ENCODE data around the gene RAI1.
"Not testable (repeated sequence)": the region's sequence is repeated elsewhere in the genome, so short reads cannot be mapped to it uniquely, and the experiment has no call there.

The RAI1 gene

DNA sequence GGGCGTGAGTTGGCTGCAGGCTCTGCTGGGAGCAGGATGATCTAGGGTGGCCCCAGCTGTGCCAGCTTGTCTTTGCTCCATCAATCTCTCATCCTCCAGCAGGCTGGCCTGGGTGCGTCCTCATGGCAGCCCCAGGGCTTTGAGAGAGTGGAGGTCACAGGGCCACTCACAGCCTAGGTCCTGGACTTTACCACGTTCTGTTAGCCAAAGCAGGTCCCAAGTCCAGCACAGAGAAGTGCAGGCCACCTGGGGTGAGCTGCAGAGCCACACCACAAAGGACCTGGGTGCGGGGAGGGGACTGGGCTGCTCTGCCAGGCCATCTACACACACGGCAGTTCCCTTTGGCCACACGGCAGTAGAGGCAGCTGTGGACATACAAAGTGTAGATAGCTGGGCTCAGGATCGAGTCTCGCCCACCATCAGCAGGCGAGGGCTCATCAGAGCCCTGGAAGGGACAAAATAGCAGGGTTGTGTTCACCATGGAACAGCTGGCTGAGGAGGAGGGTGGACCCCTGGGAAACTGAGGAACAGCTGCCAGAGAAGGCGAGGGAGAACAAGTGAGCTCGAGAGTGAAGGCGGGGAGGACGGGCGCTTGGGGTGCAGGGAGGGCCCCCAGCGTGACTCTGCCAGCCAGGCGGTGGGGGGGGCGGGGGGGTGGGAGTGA, 125.5 kb downstream of the RAI1 start:
- TF ChIP-seq, protein P1, sequence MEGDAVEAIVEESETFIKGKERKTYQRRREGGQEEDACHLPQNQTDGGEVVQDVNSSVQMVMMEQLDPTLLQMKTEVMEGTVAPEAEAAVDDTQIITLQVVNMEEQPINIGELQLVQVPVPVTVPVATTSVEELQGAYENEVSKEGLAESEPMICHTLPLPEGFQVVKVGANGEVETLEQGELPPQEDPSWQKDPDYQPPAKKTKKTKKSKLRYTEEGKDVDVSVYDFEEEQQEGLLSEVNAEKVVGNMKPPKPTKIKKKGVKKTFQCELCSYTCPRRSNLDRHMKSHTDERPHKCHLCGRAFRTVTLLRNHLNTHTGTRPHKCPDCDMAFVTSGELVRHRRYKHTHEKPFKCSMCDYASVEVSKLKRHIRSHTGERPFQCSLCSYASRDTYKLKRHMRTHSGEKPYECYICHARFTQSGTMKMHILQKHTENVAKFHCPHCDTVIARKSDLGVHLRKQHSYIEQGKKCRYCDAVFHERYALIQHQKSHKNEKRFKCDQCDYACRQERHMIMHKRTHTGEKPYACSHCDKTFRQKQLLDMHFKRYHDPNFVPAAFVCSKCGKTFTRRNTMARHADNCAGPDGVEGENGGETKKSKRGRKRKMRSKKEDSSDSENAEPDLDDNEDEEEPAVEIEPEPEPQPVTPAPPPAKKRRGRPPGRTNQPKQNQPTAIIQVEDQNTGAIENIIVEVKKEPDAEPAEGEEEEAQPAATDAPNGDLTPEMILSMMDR (IDR thresholded peaks at IDR 0.05), result no peak
- Histone ChIP-seq H3K4me1 (peaks cover 3% of the 10 kb centered on the region), H3K27ac (no peak overlapping the region), H3K9ac (no peak overlapping the region), H3K9me3 (ENCODE audit: control insufficient read depth, low read length) (no peaks in the 10 kb centered on the region), H3K79me2 (peaks cover 26% of the 10 kb centered on the region), H3K36me3 (ENCODE audit: control insufficient read depth, insufficient read depth, low read length) (no peaks in the 10 kb centered on the region), H3K27me3 (ENCODE audit: control insufficient read depth, insufficient read depth, low read length) (no peaks in the 10 kb centered on the region), H3K4me2 (ENCODE audit: low read length) (no peak overlapping the region), H2AFZ (no peak overlapping the region), H3K4me3 (ENCODE audit: low read depth, low read length) (no peak overlapping the region)

DNA sequence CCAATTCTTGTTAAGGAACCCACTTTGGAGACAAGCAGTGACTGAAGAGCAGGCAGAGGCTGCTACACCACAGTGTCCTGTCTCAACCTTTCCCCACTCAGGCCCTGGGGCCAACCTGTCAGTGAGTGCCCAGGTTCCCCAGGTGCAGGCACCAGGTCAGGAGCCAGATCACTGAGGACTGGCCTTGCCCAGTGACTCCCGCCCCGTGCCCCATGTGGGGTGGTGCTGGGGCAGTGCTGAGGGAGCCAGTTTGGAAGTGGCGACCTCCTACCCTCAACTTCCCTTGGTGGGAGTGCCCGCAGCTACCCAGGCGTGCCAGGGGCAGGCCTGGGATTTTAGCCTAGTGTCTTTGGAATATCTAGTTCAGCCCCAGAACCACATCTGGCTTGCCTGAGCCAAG, 126.2 kb downstream of the RAI1 start:
- Histone ChIP-seq H3K36me3 (ENCODE audit: control insufficient read depth, insufficient read depth, low read length) (no peaks in the 10 kb centered on the region), H3K4me3 (ENCODE audit: low read depth, low read length) (no peak overlapping the region), H3K9ac (no peak overlapping the region), H3K4me1 (peaks cover 8% of the 10 kb centered on the region), H3K79me2 (peaks cover 21% of the 10 kb centered on the region), H3K4me2 (ENCODE audit: low read length) (no peak overlapping the region), H3K27me3 (ENCODE audit: control insufficient read depth, insufficient read depth, low read length) (no peaks in the 10 kb centered on the region), H2AFZ (no peak overlapping the region), H3K27ac (no peak overlapping the region), H3K9me3 (ENCODE audit: control insufficient read depth, low read length) (no peaks in the 10 kb centered on the region)
- TF ChIP-seq, protein P1 (IDR thresholded peaks at IDR 0.05), result no peak

DNA sequence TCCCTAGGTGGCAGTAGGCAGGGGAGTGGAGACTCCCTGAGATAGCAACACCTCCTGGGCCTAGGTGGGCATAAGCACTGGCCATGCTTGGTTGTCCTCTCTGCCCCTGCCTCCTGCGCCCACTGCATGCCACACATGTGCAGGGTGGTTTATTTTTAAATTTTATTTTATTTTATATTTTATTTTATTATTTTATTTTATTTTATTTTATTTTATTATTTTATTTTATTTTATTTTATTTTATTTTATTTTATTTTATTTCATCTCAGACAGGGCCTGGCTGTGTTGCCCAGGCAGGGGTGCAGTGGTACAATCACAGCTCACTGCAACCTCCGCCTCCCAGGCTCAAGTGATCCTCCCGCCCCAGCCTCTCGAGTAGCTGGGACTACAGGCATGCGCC, 126.9 kb downstream of the RAI1 start:
- H3K4me1 ChIP-seq; H3K27ac ChIP-seq; H3K27me3 ChIP-seq (ENCODE audit: control insufficient read depth, insufficient read depth, low read length); H2AFZ ChIP-seq; H3K36me3 ChIP-seq (ENCODE audit: control insufficient read depth, insufficient read depth, low read length); H3K4me2 ChIP-seq (ENCODE audit: low read length); H3K9me3 ChIP-seq (ENCODE audit: control insufficient read depth, low read length); H3K4me3 ChIP-seq (ENCODE audit: low read depth, low read length); H3K9ac ChIP-seq: not testable (repeated sequence)
- H3K79me2 ChIP-seq, result peaks cover 21% of the 10 kb centered on the region

DNA sequence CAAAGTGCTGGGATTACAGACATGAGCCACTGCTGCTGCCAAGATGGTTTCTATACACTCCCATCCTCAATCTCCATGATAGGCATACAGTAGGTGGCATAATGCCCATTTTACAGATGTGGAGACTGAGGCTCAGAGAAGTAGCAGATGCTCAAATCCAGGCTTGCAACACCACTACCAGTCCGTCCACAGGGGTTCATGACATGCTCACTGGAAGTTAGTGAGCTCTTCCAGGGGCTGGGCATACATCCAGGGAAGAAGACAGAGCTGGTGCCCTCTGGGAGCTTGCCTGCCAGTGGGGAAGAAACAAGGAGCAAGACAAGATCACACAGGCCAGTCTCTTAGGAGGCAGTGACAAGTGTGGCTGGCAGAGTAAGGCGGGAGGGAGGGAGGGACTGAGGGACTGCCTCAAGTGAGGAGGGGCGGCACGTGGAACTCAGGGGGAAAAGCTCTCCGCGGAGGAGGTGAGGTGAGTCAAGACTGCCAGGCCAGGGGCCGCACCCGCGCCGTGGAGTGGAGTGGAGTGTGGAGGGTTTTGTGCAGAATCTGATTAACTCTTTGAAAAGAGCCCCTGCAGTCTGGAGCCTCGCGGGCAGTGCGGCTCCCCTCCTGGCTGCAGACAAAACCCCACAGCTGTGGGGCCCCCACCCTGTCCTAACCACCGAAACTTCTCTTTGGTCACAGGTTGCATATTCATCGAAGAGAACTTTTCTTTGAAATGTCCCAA, 127.6 kb downstream of the RAI1 start:
- H2AFZ ChIP-seq, result no peak overlapping the region
- TF ChIP-seq, protein P1 (IDR thresholded peaks at IDR 0.05), result no peak
- no peak overlapping the region for H3K4me2 ChIP-seq (ENCODE audit: low read length)
- H3K9ac ChIP-seq, result no peak overlapping the region
- H3K79me2 ChIP-seq, result peaks cover 18% of the 10 kb centered on the region
- no peaks in the 10 kb centered on the region for H3K27me3 ChIP-seq (ENCODE audit: control insufficient read depth, insufficient read depth, low read length)
- no peak overlapping the region for H3K27ac ChIP-seq
- peaks cover 9% of the 10 kb centered on the region for H3K4me1 ChIP-seq
- H3K9me3 ChIP-seq (ENCODE audit: control insufficient read depth, low read length), result no peaks in the 10 kb centered on the region
- H3K36me3 ChIP-seq (ENCODE audit: control insufficient read depth, insufficient read depth, low read length), result no peaks in the 10 kb centered on the region
- H3K4me3 ChIP-seq (ENCODE audit: low read depth, low read length), result no peak overlapping the region

DNA sequence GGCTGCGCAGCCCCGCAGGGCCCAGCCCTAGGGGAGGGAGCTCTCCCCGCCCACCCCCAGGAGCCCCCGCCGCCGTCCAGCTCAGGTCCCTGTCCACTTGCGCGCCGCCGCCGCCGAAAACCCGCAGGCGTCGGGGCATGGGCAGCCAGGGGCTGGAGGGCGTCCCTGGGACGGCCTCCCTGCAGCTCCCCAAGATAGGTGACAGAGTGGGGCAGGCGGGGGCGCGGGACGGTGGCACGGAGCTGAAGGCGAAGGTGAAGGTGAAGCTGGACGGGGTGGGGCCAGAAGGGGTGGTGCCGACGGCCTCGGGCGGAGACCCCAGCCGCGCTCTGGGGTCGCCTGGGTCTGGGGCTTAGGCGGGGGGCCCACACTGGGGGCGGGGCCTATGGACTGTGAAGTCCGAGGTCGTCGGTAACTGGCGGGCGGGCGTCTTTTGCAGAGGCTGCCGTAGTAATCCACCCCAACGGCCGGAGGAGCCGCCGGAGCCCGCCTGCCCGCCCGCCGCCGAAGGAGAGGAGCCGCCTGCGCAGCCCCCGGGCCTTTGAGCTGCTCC, 128.3 kb downstream of the RAI1 start:
- Histone ChIP-seq H3K4me2 (ENCODE audit: low read length) (no peak overlapping the region), H3K4me3 (ENCODE audit: low read depth, low read length) (no peak overlapping the region)

More for the DNA sequence above, 128.3 kb downstream of the RAI1 start:
- no peaks in the 10 kb centered on the region for H3K27me3 ChIP-seq (ENCODE audit: control insufficient read depth, insufficient read depth, low read length)
- H2AFZ ChIP-seq, result no peak overlapping the region
- no peak overlapping the region for H3K9ac ChIP-seq
- peaks cover 9% of the 10 kb centered on the region for H3K4me1 ChIP-seq
- H3K9me3 ChIP-seq (ENCODE audit: control insufficient read depth, low read length), result no peaks in the 10 kb centered on the region
- TF ChIP-seq, protein P1 (IDR thresholded peaks at IDR 0.05), result no peak
- H3K79me2 ChIP-seq, result peaks cover 12% of the 10 kb centered on the region
- no peaks in the 10 kb centered on the region for H3K36me3 ChIP-seq (ENCODE audit: control insufficient read depth, insufficient read depth, low read length)
- no peak overlapping the region for H3K27ac ChIP-seq
